NB4 (cell line): Measurements from ENCODE around the gene ENTPD5.

Experiments used
- MAX ChIP-seq: IDR thresholded peaks from 2 replicates; pipeline ENCODE4 v1.6.1; 2011; ENCODE audit warnings: low read depth, low read length
- POLR2A ChIP-seq: IDR thresholded peaks from 2 replicates; pipeline ENCODE4 v1.6.1; 2011; ENCODE audit warnings: mild to moderate bottlenecking; ENCODE audit not compliant: insufficient read length; ENCODE audit errors: extremely low read depth
- TF ChIP-seq, protein P1 (sequence below): IDR thresholded peaks from one replicate; pipeline ENCODE4 v1.5.1; 2012; ENCODE audit warnings: low read depth, low read length

GRCh38 chr14:73991092-73991491, 28.0 kb downstream of the ENTPD5 start:
- TF ChIP-seq, protein P1, sequence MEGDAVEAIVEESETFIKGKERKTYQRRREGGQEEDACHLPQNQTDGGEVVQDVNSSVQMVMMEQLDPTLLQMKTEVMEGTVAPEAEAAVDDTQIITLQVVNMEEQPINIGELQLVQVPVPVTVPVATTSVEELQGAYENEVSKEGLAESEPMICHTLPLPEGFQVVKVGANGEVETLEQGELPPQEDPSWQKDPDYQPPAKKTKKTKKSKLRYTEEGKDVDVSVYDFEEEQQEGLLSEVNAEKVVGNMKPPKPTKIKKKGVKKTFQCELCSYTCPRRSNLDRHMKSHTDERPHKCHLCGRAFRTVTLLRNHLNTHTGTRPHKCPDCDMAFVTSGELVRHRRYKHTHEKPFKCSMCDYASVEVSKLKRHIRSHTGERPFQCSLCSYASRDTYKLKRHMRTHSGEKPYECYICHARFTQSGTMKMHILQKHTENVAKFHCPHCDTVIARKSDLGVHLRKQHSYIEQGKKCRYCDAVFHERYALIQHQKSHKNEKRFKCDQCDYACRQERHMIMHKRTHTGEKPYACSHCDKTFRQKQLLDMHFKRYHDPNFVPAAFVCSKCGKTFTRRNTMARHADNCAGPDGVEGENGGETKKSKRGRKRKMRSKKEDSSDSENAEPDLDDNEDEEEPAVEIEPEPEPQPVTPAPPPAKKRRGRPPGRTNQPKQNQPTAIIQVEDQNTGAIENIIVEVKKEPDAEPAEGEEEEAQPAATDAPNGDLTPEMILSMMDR: no peak
- TF ChIP-seq MAX (no peak), POLR2A (no peak)
